ENCODE measurements around the gene PPP1R36. TPM values are rescaled to one million over a fixed set of nuclear protein-coding genes. Genes with fewer than 3 reads are reported as not detected.

The PPP1R36 gene
- total and polyA plus RNA-seq, 2 donors (not counting 3 experiments of a cell fraction or from before 2014, with no cell fraction given): 0.28 to 0.60 TPM

DNA sequence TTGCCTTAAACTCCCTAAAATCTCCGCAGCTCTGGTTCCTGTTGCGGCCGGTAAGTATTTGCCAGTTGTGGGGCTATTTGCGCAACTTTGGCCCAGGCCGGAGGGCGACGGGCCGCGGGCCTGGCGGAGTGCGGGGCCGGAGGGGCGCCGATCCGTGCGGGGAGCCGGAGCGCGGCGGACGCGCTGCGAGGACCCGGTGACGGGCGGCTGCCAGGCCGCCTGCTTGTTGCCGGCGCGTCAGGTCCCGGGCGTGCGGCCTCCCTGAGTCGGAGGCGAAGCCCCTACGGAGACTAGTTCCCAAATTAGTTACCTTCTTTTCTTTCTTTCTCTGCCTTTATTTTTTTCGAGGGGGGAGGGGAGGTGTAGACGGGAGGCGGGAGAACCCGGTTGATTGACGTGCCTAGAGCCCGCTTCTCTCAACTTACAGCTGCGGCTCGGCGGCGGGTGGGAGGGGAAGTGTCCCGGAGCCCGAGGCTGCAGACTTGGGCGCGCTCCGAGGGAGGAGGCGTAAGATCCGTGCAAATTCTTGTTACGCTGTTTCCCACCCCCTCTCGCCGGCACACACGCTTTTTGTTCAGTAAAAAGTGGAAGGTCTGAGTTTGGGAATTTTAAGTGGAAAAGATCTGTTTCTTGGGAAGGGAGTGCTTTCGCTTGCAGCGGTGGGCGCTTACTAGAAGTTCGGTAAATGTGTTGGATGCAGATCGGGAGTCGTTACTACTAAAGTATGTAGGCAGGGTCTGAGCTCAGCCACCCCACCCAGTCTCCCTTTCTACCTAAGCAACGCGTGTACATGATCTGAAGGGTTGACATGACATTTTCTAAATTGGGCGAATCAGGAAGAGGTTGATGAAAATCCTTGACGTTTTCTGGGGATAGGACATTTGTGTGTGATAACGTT lies 44.6 kb upstream of the PPP1R36 start:
- Histone ChIP-seq H3K27ac (ENCODE audit: insufficient read depth, low read depth, low read length) (peak overlapping the region; percentile 95), H4K20me1 (replicated peaks; ENCODE audit: control insufficient read depth, extremely low read depth, insufficient read depth, low read length) (peaks cover 9% of the 10 kb centered on the region), H3K79me2 (ENCODE audit: control insufficient read depth, insufficient read depth, low read length) (peaks cover 55% of the 10 kb centered on the region), H3K4me3 (replicated peaks in 1 of 3; ENCODE audit: insufficient read depth in 1 of 3, low read depth in 1 of 3, low read length in 3 of 3) (peak overlapping the region; percentile 71 to 97 (median 93)), H3K9ac (replicated peaks; ENCODE audit: extremely low read depth, insufficient read depth, low read length) (peak overlapping the region; percentile 91), H3K4me1 (ENCODE audit: control insufficient read depth, extremely low read depth, insufficient read depth, low read length) (peaks cover 38% of the 10 kb centered on the region), H3K36me3 (ENCODE audit: control insufficient read depth in 2 of 2, extremely low read depth in 1 of 2, insufficient read depth in 2 of 2, low read length in 2 of 2) (no peaks in the 10 kb centered on the region), H3K9me1 (replicated peaks; ENCODE audit: control insufficient read depth, extremely low read depth, insufficient read depth, low read length) (no peaks in the 10 kb centered on the region), H3K4me2 (ENCODE audit: insufficient read depth, low read length) (peak overlapping the region; percentile 97), H3K9me3 (replicated peaks; ENCODE audit: control insufficient read depth, insufficient read depth, low read length) (no peaks in the 10 kb centered on the region), H2AFZ (ENCODE audit: low read depth, low read length) (peak overlapping the region; percentile 26), H3K27me3 (ENCODE audit: control insufficient read depth in 2 of 2, insufficient read depth in 2 of 2, low read length in 2 of 2) (no peaks in the 10 kb centered on the region)
- peak; percentile 29 for TF ChIP-seq POLR2A (IDR thresholded peaks at IDR 0.05; ENCODE audit: low read depth, low read length)
- TF ChIP-seq, protein P1, sequence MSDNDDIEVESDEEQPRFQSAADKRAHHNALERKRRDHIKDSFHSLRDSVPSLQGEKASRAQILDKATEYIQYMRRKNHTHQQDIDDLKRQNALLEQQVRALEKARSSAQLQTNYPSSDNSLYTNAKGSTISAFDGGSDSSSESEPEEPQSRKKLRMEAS (IDR thresholded peaks at IDR 0.05; ENCODE audit: insufficient read depth, insufficient read length): no peak
- DNase-seq (ENCODE audit: low read depth, low spot score) (peak; percentile 83), FAIRE-seq (peak; percentile 88)
- dilution Hi-C loops (cut with MboI; ENCODE audit: extremely low pct_ligation_motif_present, low sequenced_read_pairs) (no loop called here), intact Hi-C loops (cut with micrococcal nuclease) (loop anchor here (1.0 to 10.0 kb wide), 4 partner anchors 62 to 860 kb away; partner anchors contain the start of gene WDR89)
- POLR2A ChIA-PET: interaction anchor here (1.8 kb wide), 1 partner anchor 35 kb away, joined by 11 read pairs; the partner anchor contains the start of gene HSPA2
- BruUV-seq (replicated peaks): TSS peak; percentile 27
- CTCF ChIA-PET: interaction anchor here (1.0 to 1.2 kb wide), 3 partner anchors 17 to 161 kb away, joined by 3 to 4 read pairs (median 3); no protein-coding TSS in a partner anchor

DNA sequence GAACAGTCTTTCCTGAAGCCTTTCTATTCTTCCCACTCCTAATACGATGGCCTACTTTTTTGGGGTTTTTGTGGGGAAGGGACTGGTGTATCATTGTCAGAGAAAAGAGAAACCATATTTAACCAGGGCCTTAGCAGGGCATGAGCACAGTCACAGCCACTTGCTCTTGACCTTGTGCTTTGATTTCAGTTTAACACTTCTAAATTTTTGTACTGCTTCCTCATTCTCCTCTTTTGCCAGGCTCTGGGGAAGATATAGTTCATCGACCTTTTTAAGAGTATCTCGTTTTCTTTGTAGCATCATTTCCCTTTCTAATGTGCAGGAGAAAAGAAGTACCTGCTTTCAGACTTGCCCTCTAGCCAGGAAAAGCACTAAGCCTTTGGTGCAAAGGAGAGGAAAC lies 43.0 kb upstream of the PPP1R36 start:
- H4K20me1 ChIP-seq (replicated peaks; ENCODE audit: control insufficient read depth, extremely low read depth, insufficient read depth, low read length): peaks cover 16% of the 10 kb centered on the region
- H3K4me2 ChIP-seq (ENCODE audit: insufficient read depth, low read length): peak overlapping the region; percentile 78
- TF ChIP-seq EZH2 (IDR thresholded peaks at IDR 0.05; ENCODE audit: borderline replicate concordance, low read depth, low read length, severe bottlenecking) (no peak), JUN (IDR thresholded peaks at IDR 0.05; ENCODE audit: borderline replicate concordance, insufficient read depth, insufficient read length, low read depth) (no peak), POLR2AphosphoS5 (IDR thresholded peaks at IDR 0.05; ENCODE audit: insufficient read depth, low read depth, low read length) (no peak), FOS (IDR thresholded peaks at IDR 0.05; ENCODE audit: borderline replicate concordance, insufficient read depth, low read length) (no peak), POLR2A (IDR thresholded peaks at IDR 0.05; ENCODE audit: low read depth, low read length) (no peak), MYC (IDR thresholded peaks at IDR 0.05; ENCODE audit: low read depth, low read length) (no peak), GATA2 (IDR thresholded peaks at IDR 0.05; ENCODE audit: insufficient read depth, insufficient read length, low read depth, low read length) (no peak)
- TF ChIP-seq, protein P1 (IDR thresholded peaks at IDR 0.05; ENCODE audit: insufficient read depth, insufficient read length): no peak
- TF ChIP-seq, protein P2, sequence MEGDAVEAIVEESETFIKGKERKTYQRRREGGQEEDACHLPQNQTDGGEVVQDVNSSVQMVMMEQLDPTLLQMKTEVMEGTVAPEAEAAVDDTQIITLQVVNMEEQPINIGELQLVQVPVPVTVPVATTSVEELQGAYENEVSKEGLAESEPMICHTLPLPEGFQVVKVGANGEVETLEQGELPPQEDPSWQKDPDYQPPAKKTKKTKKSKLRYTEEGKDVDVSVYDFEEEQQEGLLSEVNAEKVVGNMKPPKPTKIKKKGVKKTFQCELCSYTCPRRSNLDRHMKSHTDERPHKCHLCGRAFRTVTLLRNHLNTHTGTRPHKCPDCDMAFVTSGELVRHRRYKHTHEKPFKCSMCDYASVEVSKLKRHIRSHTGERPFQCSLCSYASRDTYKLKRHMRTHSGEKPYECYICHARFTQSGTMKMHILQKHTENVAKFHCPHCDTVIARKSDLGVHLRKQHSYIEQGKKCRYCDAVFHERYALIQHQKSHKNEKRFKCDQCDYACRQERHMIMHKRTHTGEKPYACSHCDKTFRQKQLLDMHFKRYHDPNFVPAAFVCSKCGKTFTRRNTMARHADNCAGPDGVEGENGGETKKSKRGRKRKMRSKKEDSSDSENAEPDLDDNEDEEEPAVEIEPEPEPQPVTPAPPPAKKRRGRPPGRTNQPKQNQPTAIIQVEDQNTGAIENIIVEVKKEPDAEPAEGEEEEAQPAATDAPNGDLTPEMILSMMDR (IDR thresholded peaks at IDR 0.05; ENCODE audit: extremely low read depth in 1 of 2, insufficient read depth in 1 of 2, low read depth in 1 of 2, low read length in 2 of 2): no peak
- H3K9ac ChIP-seq (replicated peaks; ENCODE audit: extremely low read depth, insufficient read depth, low read length): no peak overlapping the region
- CTCF ChIA-PET: no interaction called here
- H3K27me3 ChIP-seq (ENCODE audit: control insufficient read depth in 2 of 2, insufficient read depth in 2 of 2, low read length in 2 of 2): no peaks in the 10 kb centered on the region
- H3K4me3 ChIP-seq (replicated peaks in 1 of 3; ENCODE audit: insufficient read depth in 1 of 3, low read depth in 1 of 3, low read length in 3 of 3): peak overlapping the region in 1 of 3 experiments; percentile 32
- dilution Hi-C loops (cut with MboI; ENCODE audit: extremely low pct_ligation_motif_present, low sequenced_read_pairs) (no loop called here), intact Hi-C loops (cut with micrococcal nuclease) (loop anchor here (10.0 kb wide), 1 partner anchor 862 kb away; the partner anchor contains the start of gene WDR89)
- FAIRE-seq (no peak), DNase-seq (ENCODE audit: low read depth, low spot score) (no peak)
- H3K27ac ChIP-seq (ENCODE audit: insufficient read depth, low read depth, low read length): no peak overlapping the region
- POLR2A ChIA-PET: no interaction called here
- H3K9me3 ChIP-seq (replicated peaks; ENCODE audit: control insufficient read depth, insufficient read depth, low read length): no peaks in the 10 kb centered on the region
- peaks cover 70% of the 10 kb centered on the region for H3K79me2 ChIP-seq (ENCODE audit: control insufficient read depth, insufficient read depth, low read length)
- no peak overlapping the region for H2AFZ ChIP-seq (ENCODE audit: low read depth, low read length)
- no TSS peak for BruUV-seq (replicated peaks)
- no peaks in the 10 kb centered on the region for H3K9me1 ChIP-seq (replicated peaks; ENCODE audit: control insufficient read depth, extremely low read depth, insufficient read depth, low read length)
- peaks cover 37% of the 10 kb centered on the region for H3K4me1 ChIP-seq (ENCODE audit: control insufficient read depth, extremely low read depth, insufficient read depth, low read length)
- no peaks in the 10 kb centered on the region for H3K36me3 ChIP-seq (ENCODE audit: control insufficient read depth in 2 of 2, extremely low read depth in 1 of 2, insufficient read depth in 2 of 2, low read length in 2 of 2)
